Motor neuron (in vitro differentiated cells): ENCODE results near the gene NCKAP5. TPM values are rescaled to one million over a fixed set of nuclear protein-coding genes. Genes with fewer than 3 reads are reported as not detected.

Experiments used
- ATAC-seq, 8 experiments: fragments of 200-7000 bp; cut with Tn5 transposase; replicated peaks in 6 of 8; 2 replicates each; pipeline ENCODE4 v1.8.0; 2021; ENCODE audit warnings: mild to moderate bottlenecking in 8 of 8, moderate library complexity in 8 of 8
- H3K27ac ChIP-seq, 2 donors: fragments of 250-450 bp; sonication (Bioruptor Pico); 2 replicates each; pipeline ENCODE4 v1.9.0; 2021; ENCODE audit warnings: antibody characterized with exemption in 2 of 2, mild to moderate bottlenecking in 2 of 2, moderate library complexity in 1 of 2
- H3K4me1 ChIP-seq, 2 donors: fragments of 250-450 bp; sonication (Bioruptor Pico); replicated peaks in 1 of 2; 2 replicates each; pipeline ENCODE4 v1.6.1; 2021; ENCODE audit warnings: antibody characterized with exemption in 2 of 2, mild to moderate bottlenecking in 2 of 2, moderate library complexity in 1 of 2
- H3K4me3 ChIP-seq, 5 donors: fragments of 250-450 bp; sonication (Bioruptor Pico); 2 replicates each; pipeline ENCODE4 v1.9.0; 2021; ENCODE audit warnings: antibody characterized with exemption in 5 of 5, mild to moderate bottlenecking in 5 of 5, moderate library complexity in 4 of 5
- WGBS, 10 experiments: fragments of 450-650 bp; shearing (Covaris generic); methylation state at CpG; one replicate each; pipeline ENCODE4 v1.0.0; 2022; 5-methylcytosine and 5-hydroxymethylcytosine counted together
- in situ Hi-C, 9 experiments: fragments of 400-800 bp; cut with MboI; loops; one replicate each; pipeline ENCODE4 v1.15.0; 2021; ENCODE audit warnings: low sequenced_read_pairs in 9 of 9, low pct_unique_long_range_greater_than_20kb in 2 of 9; ENCODE audit not compliant: unreplicated experiment in 9 of 9
- total RNA-seq, 8 experiments: library from RNA; unstranded; fragments of 300-600 nt; gene quantifications; 2 replicates each; pipeline versions ENCODE4 v1.2.3 to v1.2.4, GENCODE V29; 2022

The NCKAP5 gene
- total RNA-seq, 8 experiments from 2014 or later, result 0.66 to 16.2 (median 5.9) TPM

- Histone ChIP-seq H3K27ac (no peak overlapping the region), H3K4me3 (no peak overlapping the region), H3K4me1 (no peaks in the 10 kb centered on the region)
- WGBS, 10 experiments, result 17 to 100% (median 73%) methylated on average over 1 to 2 of the region's 2 CpGs; no CpG with 5 or more reads in 2 of the 10 experiments
- no peak for ATAC-seq
- in situ Hi-C loops, result no loop called here
Observed at GRCh38 chr2:133400411-133400810, 167.9 kb downstream of the NCKAP5 start.

- in situ Hi-C loops, result no loop called here
- Histone ChIP-seq H3K4me1 (peaks cover 0 to 2% of the 10 kb centered on the region in 2 donors), H3K4me3 (no peak overlapping the region), H3K27ac (no peak overlapping the region)
- ATAC-seq, result peak in 7 of 8 experiments; percentile 29 to 90 (median 47)
- 0 to 43% (median 13%) methylated on average over 1 of the region's 1 CpG; no CpG with 5 or more reads in 6 of the 10 experiments for WGBS, 10 experiments
Observed at GRCh38 chr2:133393895-133394294, 174.4 kb downstream of the NCKAP5 start.

GRCh38 chr2:133390156-133390555 lies 178.1 kb downstream of the NCKAP5 start:
- peaks cover 0 to 2% of the 10 kb centered on the region in 2 donors for H3K4me1 ChIP-seq
- whole genome bisulfite sequencing, 10 experiments, result 20 to 100% (median 88%) methylated on average over 1 to 4 of the region's 4 CpGs; no CpG with 5 or more reads in 2 of the 10 experiments
- H3K4me3 ChIP-seq, result no peak overlapping the region
- ATAC-seq, result peak in 3 of 8 experiments; percentile 70 to 76 (median 71)
- in situ Hi-C loops, result no loop called here
- H3K27ac ChIP-seq, result no peak overlapping the region

GRCh38 chr2:133389569-133389968 lies 178.7 kb downstream of the NCKAP5 start:
- no peak overlapping the region for H3K27ac ChIP-seq
- H3K4me3 ChIP-seq, result no peak overlapping the region
- in situ Hi-C loops, result no loop called here
- no peak for ATAC-seq
- H3K4me1 ChIP-seq, result peaks cover 0 to 2% of the 10 kb centered on the region in 2 donors
- WGBS, 10 experiments, result 30 to 100% (median 91%) methylated on average over 2 to 5 of the region's 5 CpGs; no CpG with 5 or more reads in 2 of the 10 experiments

- in situ Hi-C loops, result no loop called here
- no peak overlapping the region for H3K27ac ChIP-seq
- H3K4me3 ChIP-seq, result no peak overlapping the region
- ATAC-seq, result no peak
- H3K4me1 ChIP-seq, result no peaks in the 10 kb centered on the region
Observed at GRCh38 chr2:133382566-133382965, 185.7 kb downstream of the NCKAP5 start.

GRCh38 chr2:133380991-133381390 lies 187.3 kb downstream of the NCKAP5 start:
- Histone ChIP-seq H3K4me1 (no peaks in the 10 kb centered on the region), H3K4me3 (no peak overlapping the region), H3K27ac (no peak overlapping the region)
- 29 to 94% (median 70%) methylated on average over 1 to 3 of the region's 3 CpGs; no CpG with 5 or more reads in 2 of the 10 experiments for WGBS, 10 experiments
- no peak for ATAC-seq
- in situ Hi-C loops, result no loop called here

GRCh38 chr2:133378928-133379549 lies 189.2 kb downstream of the NCKAP5 start:
- 2 to 94% (median 74%) methylated on average over 2 to 7 of the region's 7 CpGs for whole genome bisulfite sequencing, 10 experiments
- peak in 4 of 8 experiments; percentile 63 to 94 (median 93) for ATAC-seq
- H3K27ac ChIP-seq, result no peak overlapping the region
- in situ Hi-C loops, result no loop called here
- no peak overlapping the region for H3K4me3 ChIP-seq
- H3K4me1 ChIP-seq, result no peaks in the 10 kb centered on the region

GRCh38 chr2:133378386-133378785 lies 189.9 kb downstream of the NCKAP5 start:
- in situ Hi-C loops, result no loop called here

GRCh38 chr2:133377599-133377998 lies 190.7 kb downstream of the NCKAP5 start:
- Histone ChIP-seq H3K4me1 (no peaks in the 10 kb centered on the region), H3K4me3 (no peak overlapping the region), H3K27ac (no peak overlapping the region)
- ATAC-seq, result no peak
- 0 to 86% (median 30%) methylated on average over 1 to 2 of the region's 2 CpGs; no CpG with 5 or more reads in 3 of the 10 experiments for WGBS, 10 experiments
- in situ Hi-C loops, result no loop called here

More at GRCh38 chr2:133378386-133378785, 189.9 kb downstream of the NCKAP5 start:
- no peak overlapping the region for H3K4me3 ChIP-seq
- WGBS, 10 experiments, result 38 to 86% (median 86%) methylated on average over 1 of the region's 1 CpG; no CpG with 5 or more reads in 7 of the 10 experiments
- no peak for ATAC-seq
- H3K27ac ChIP-seq, result no peak overlapping the region
- H3K4me1 ChIP-seq, result no peaks in the 10 kb centered on the region

GRCh38 chr2:133377021-133377481 lies 191.2 kb downstream of the NCKAP5 start:
- ATAC-seq, result no peak
- Histone ChIP-seq H3K27ac (no peak overlapping the region), H3K4me3 (no peak overlapping the region), H3K4me1 (peaks cover 2 to 3% of the 10 kb centered on the region in 2 donors)
- in situ Hi-C loops, result no loop called here

- Histone ChIP-seq H3K4me3 (no peak overlapping the region), H3K4me1 (peaks cover 8 to 24% of the 10 kb centered on the region in 2 donors), H3K27ac (no peak overlapping the region)
- WGBS, 10 experiments, result 64 to 100% (median 99%) methylated on average over 1 to 5 of the region's 5 CpGs; no CpG with 5 or more reads in 4 of the 10 experiments
- no peak for ATAC-seq
- in situ Hi-C loops, result no loop called here
Observed at GRCh38 chr2:133374781-133375180, 193.5 kb downstream of the NCKAP5 start.

GRCh38 chr2:133371286-133371685 lies 197.0 kb downstream of the NCKAP5 start:
- peaks cover 32 to 49% of the 10 kb centered on the region in 2 donors for H3K4me1 ChIP-seq
- WGBS, 10 experiments, result 60 to 100% (median 96%) methylated on average over 1 to 3 of the region's 3 CpGs; no CpG with 5 or more reads in 1 of the 10 experiments
- H3K4me3 ChIP-seq, result no peak overlapping the region
- in situ Hi-C loops, result no loop called here
- ATAC-seq, result no peak
- H3K27ac ChIP-seq, result no peak overlapping the region

GRCh38 chr2:133369901-133370658 lies 198.2 kb downstream of the NCKAP5 start:
- Histone ChIP-seq H3K4me3 (no peak overlapping the region), H3K27ac (no peak overlapping the region), H3K4me1 (peaks cover 32 to 49% of the 10 kb centered on the region in 2 donors)
- ATAC-seq, result peak in 5 of 8 experiments; percentile 53 to 85 (median 60)
- 7 to 90% (median 37%) methylated on average over 1 to 3 of the region's 3 CpGs for WGBS, 10 experiments
- in situ Hi-C loops, result no loop called here
